Neural progenitor cell (in vitro differentiated cells): Measurements from ENCODE around the gene PSORS1C2.

Experiments
- CTCF ChIP-seq: fragments of 200-600 bp; sonication (generic); IDR thresholded peaks from 2 replicates; pipeline ENCODE4 v1.5.1; 2017; ENCODE audit warnings: antibody characterized with exemption, mild to moderate bottlenecking
- EZH2 ChIP-seq: fragments of 200-600 bp; sonication (generic); IDR thresholded peaks from 2 replicates; pipeline ENCODE4 v1.6.1; 2017; ENCODE audit warnings: antibody characterized with exemption, mild to moderate bottlenecking, moderate library complexity
- EZH2phosphoT487 ChIP-seq: fragments of 200-600 bp; sonication (generic); IDR thresholded peaks from 2 replicates; pipeline ENCODE4 v1.6.1; 2017; ENCODE audit warnings: antibody characterized with exemption

GRCh38 chr6:31156641-31157040 is 17.8 kb upstream of the PSORS1C2 start:
- TF ChIP-seq CTCF, result no peak
- no peak for TF ChIP-seq EZH2
- no peak for TF ChIP-seq EZH2phosphoT487
